ENCODE measurements around the gene CADPS.

Gene CADPS

DNA sequence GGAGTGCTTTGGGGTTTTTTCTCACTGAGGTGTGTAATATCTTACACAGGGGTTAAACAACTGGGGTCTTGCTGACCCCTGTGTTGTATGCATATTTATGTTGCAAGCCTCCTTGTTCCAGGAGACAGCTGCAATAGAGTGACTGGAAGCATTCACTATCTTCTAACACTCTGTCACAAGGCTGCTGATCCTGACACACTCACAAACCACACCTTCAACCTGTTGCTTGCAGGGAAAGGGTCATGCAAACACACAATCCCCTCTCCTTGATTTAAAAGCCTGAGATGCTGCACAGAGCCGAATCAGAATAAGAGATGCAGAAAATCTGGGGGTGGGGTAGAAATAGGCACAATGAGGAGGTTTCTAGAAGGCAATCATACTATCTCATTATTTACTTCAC lies 197.3 kb downstream of the CADPS start:
- no peak overlapping the region for H3K4me3 ChIP-seq (ENCODE audit: low read depth, low read length, poor library complexity, severe bottlenecking)
- TF ChIP-seq EZH2 (IDR thresholded peaks at IDR 0.05; ENCODE audit: borderline replicate concordance, low read length) = no peak
- TF ChIP-seq, protein P1, sequence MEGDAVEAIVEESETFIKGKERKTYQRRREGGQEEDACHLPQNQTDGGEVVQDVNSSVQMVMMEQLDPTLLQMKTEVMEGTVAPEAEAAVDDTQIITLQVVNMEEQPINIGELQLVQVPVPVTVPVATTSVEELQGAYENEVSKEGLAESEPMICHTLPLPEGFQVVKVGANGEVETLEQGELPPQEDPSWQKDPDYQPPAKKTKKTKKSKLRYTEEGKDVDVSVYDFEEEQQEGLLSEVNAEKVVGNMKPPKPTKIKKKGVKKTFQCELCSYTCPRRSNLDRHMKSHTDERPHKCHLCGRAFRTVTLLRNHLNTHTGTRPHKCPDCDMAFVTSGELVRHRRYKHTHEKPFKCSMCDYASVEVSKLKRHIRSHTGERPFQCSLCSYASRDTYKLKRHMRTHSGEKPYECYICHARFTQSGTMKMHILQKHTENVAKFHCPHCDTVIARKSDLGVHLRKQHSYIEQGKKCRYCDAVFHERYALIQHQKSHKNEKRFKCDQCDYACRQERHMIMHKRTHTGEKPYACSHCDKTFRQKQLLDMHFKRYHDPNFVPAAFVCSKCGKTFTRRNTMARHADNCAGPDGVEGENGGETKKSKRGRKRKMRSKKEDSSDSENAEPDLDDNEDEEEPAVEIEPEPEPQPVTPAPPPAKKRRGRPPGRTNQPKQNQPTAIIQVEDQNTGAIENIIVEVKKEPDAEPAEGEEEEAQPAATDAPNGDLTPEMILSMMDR (IDR thresholded peaks at IDR 0.05; ENCODE audit: low read length) = no peak
- no peaks in the 10 kb centered on the region for H3K79me2 ChIP-seq (ENCODE audit: insufficient read depth, low read length)
- no peak overlapping the region for H3K9ac ChIP-seq (ENCODE audit: low read length)
- no peaks in the 10 kb centered on the region for H4K20me1 ChIP-seq (ENCODE audit: insufficient read depth, low read length)
- no peaks in the 10 kb centered on the region for H3K27me3 ChIP-seq (ENCODE audit: insufficient read depth, low read length)
- no peak overlapping the region for H3K27ac ChIP-seq (ENCODE audit: low read depth, low read length, poor library complexity, severe bottlenecking)
- H3F3A ChIP-seq (ENCODE audit: insufficient read depth, low read length) = no peaks in the 10 kb centered on the region
- H3K9me3 ChIP-seq (ENCODE audit: low read length) = no peaks in the 10 kb centered on the region
- H3K9me2 ChIP-seq (ENCODE audit: low read depth, low read length) = no peaks in the 10 kb centered on the region
- H3K4me1 ChIP-seq (ENCODE audit: insufficient read depth, low read length, severe bottlenecking) = peaks cover 13% of the 10 kb centered on the region
- H3K36me3 ChIP-seq (ENCODE audit: insufficient read depth, low read length) = no peaks in the 10 kb centered on the region; the same call in 1 of the 2 replicates
- H2AFZ ChIP-seq (ENCODE audit: low read length) = no peak overlapping the region
- H3K4me2 ChIP-seq (ENCODE audit: low read length) = no peak overlapping the region

GRCh38 chr3:62676689-62677271 lies 198.4 kb downstream of the CADPS start:
- H3K4me3 ChIP-seq (ENCODE audit: low read depth, low read length, poor library complexity, severe bottlenecking) = no peak overlapping the region
- H2AFZ ChIP-seq (ENCODE audit: low read length) = no peak overlapping the region
- H3K27ac ChIP-seq (ENCODE audit: low read depth, low read length, poor library complexity, severe bottlenecking) = no peak overlapping the region
- peaks cover 24% of the 10 kb centered on the region for H3K4me1 ChIP-seq (ENCODE audit: insufficient read depth, low read length, severe bottlenecking)
- no peaks in the 10 kb centered on the region; the same call in 1 of the 2 replicates for H3K36me3 ChIP-seq (ENCODE audit: insufficient read depth, low read length)
- H3K9me2 ChIP-seq (ENCODE audit: low read depth, low read length) = no peaks in the 10 kb centered on the region
- no peak overlapping the region for H3K9ac ChIP-seq (ENCODE audit: low read length)
- no peaks in the 10 kb centered on the region for H4K20me1 ChIP-seq (ENCODE audit: insufficient read depth, low read length)
- no peak for TF ChIP-seq EZH2 (IDR thresholded peaks at IDR 0.05; ENCODE audit: borderline replicate concordance, low read length)
- TF ChIP-seq, protein P1 (IDR thresholded peaks at IDR 0.05; ENCODE audit: low read length) = no peak
- no peaks in the 10 kb centered on the region for H3K27me3 ChIP-seq (ENCODE audit: insufficient read depth, low read length)
- no peaks in the 10 kb centered on the region for H3K79me2 ChIP-seq (ENCODE audit: insufficient read depth, low read length)
- H3K4me2 ChIP-seq (ENCODE audit: low read length) = no peak overlapping the region
- no peaks in the 10 kb centered on the region for H3F3A ChIP-seq (ENCODE audit: insufficient read depth, low read length)
- H3K9me3 ChIP-seq (ENCODE audit: low read length) = no peaks in the 10 kb centered on the region

- no peak overlapping the region for H3K4me3 ChIP-seq (ENCODE audit: low read depth, low read length, poor library complexity, severe bottlenecking)
- no peaks in the 10 kb centered on the region for H4K20me1 ChIP-seq (ENCODE audit: insufficient read depth, low read length)
- no peak overlapping the region for H3K27ac ChIP-seq (ENCODE audit: low read depth, low read length, poor library complexity, severe bottlenecking)
- no peaks in the 10 kb centered on the region for H3K27me3 ChIP-seq (ENCODE audit: insufficient read depth, low read length)
- H3K4me1 ChIP-seq (ENCODE audit: insufficient read depth, low read length, severe bottlenecking) = peaks cover 36% of the 10 kb centered on the region
- TF ChIP-seq EZH2 (IDR thresholded peaks at IDR 0.05; ENCODE audit: borderline replicate concordance, low read length) = no peak
- TF ChIP-seq, protein P1 (IDR thresholded peaks at IDR 0.05; ENCODE audit: low read length) = no peak
- H3K9me3 ChIP-seq (ENCODE audit: low read length) = no peaks in the 10 kb centered on the region
- no peaks in the 10 kb centered on the region for H3F3A ChIP-seq (ENCODE audit: insufficient read depth, low read length)
- no peak overlapping the region for H2AFZ ChIP-seq (ENCODE audit: low read length)
- H3K9me2 ChIP-seq (ENCODE audit: low read depth, low read length) = no peaks in the 10 kb centered on the region
- H3K36me3 ChIP-seq (ENCODE audit: insufficient read depth, low read length) = no peaks in the 10 kb centered on the region; the same call in 1 of the 2 replicates
- no peak overlapping the region for H3K9ac ChIP-seq (ENCODE audit: low read length)
- H3K4me2 ChIP-seq (ENCODE audit: low read length) = no peak overlapping the region
- no peaks in the 10 kb centered on the region for H3K79me2 ChIP-seq (ENCODE audit: insufficient read depth, low read length)
These were observed 199.7 kb downstream of the CADPS start for GRCh38 chr3:62675492-62675891.

Measured in OCI-LY1 (cell line).